Smooth muscle cell (in vitro differentiated cells): ENCODE data around the gene OLFML1. TPM values are rescaled to one million over a fixed set of nuclear protein-coding genes. Genes with fewer than 3 reads are reported as not detected.

ENCODE experiments used
- DNase-seq: peaks from one replicate; lab custom pipeline; 2025; ENCODE audit not compliant: unreplicated experiment; lab: John Stamatoyannopoulos, UW
- H2AFZ ChIP-seq: fragments of 200-600 bp; sonication (generic); 2 replicates; pipeline ENCODE4 v1.6.0; 2016; ENCODE audit warnings: antibody characterized with exemption, low read depth, mild to moderate bottlenecking
- H3F3A ChIP-seq: fragments of 200-600 bp; sonication (generic); 2 replicates; pipeline ENCODE4 v1.6.0; 2017; ENCODE audit warnings: antibody characterized with exemption, low read depth
- H3K27ac ChIP-seq: fragments of 200-600 bp; sonication (generic); 2 replicates; pipeline ENCODE4 v1.5.1; 2016; ENCODE audit warnings: low read depth, mild to moderate bottlenecking
- H3K27me3 ChIP-seq: fragments of 200-600 bp; sonication (generic); 2 replicates; pipeline ENCODE4 v1.6.1; 2016; ENCODE audit warnings: low read depth, mild to moderate bottlenecking
- H3K36me3 ChIP-seq: fragments of 200-600 bp; sonication (generic); 2 replicates; pipeline ENCODE4 v1.5.1; 2016; ENCODE audit warnings: low read depth
- H3K4me1 ChIP-seq: fragments of 200-600 bp; sonication (generic); 2 replicates; pipeline ENCODE4 v1.5.1; 2016; ENCODE audit warnings: low read depth
- H3K4me2 ChIP-seq: fragments of 200-600 bp; sonication (generic); 2 replicates; pipeline ENCODE4 v1.6.0; 2016; ENCODE audit warnings: mild to moderate bottlenecking
- H3K4me3 ChIP-seq: fragments of 200-600 bp; sonication (generic); 2 replicates; pipeline ENCODE4 v1.5.1; 2016; ENCODE audit warnings: mild to moderate bottlenecking
- H3K79me2 ChIP-seq: fragments of 200-600 bp; sonication (generic); 2 replicates; pipeline ENCODE4 v1.6.0; 2016; ENCODE audit warnings: low read depth, mild to moderate bottlenecking
- H3K9ac ChIP-seq: fragments of 200-600 bp; sonication (generic); 2 replicates; pipeline ENCODE4 v1.6.0; 2016; ENCODE audit warnings: low read depth
- H3K9me3 ChIP-seq: fragments of 200-600 bp; sonication (generic); replicated peaks from 2 replicates; pipeline ENCODE4 v1.5.1; 2016; ENCODE audit warnings: low read depth
- H4K20me1 ChIP-seq: fragments of 200-600 bp; sonication (generic); 2 replicates; pipeline ENCODE4 v1.6.0; 2016; ENCODE audit warnings: low read depth
- CTCF ChIP-seq: fragments of 200-600 bp; sonication (generic); IDR thresholded peaks from 2 replicates; pipeline ENCODE4 v1.5.1; 2017; ENCODE audit warnings: borderline replicate concordance, mild to moderate bottlenecking, antibody characterized with exemption; ENCODE audit not compliant: insufficient read depth, poor library complexity, severe bottlenecking
- WGBS: methylation state at CpG from one replicate; pipeline ENCODE4 v1.1.7; 2016; ENCODE audit warnings: low lambda C conversion rate; 5-methylcytosine and 5-hydroxymethylcytosine counted together
- polyA plus RNA-seq: library from polyadenylated mRNA; unstranded; fragments of >200 nt; fragmentation: Nextera tagmentation; extraction: Ambion mirVana; gene quantifications from 2 replicates; pipeline ENCODE4 v1.2.1, GENCODE V29; 2016
- total RNA-seq: library from RNA; depleted of rRNA; stranded (reverse); fragments of >200 nt; gene quantifications from 2 replicates; pipeline ENCODE4 v1.2.3, GENCODE V29; 2014

The OLFML1 gene
- total and polyA plus RNA-seq, 2 experiments from 2014 or later = 0.14 TPM; not detected in 1

GRCh38 chr11:7473717-7474116 is 11.6 kb upstream of the OLFML1 start:
- WGBS = 100% methylated on average over 1 of the region's 1 CpG
- H3K9ac ChIP-seq = no peak overlapping the region
- TF ChIP-seq CTCF = no peak
- no peaks in the 10 kb centered on the region for H3K9me3 ChIP-seq
- no peaks in the 10 kb centered on the region for H3K4me1 ChIP-seq
- H3F3A ChIP-seq = no peaks in the 10 kb centered on the region
- no peak overlapping the region for H3K4me3 ChIP-seq
- H3K36me3 ChIP-seq = no peaks in the 10 kb centered on the region
- H3K4me2 ChIP-seq = no peak overlapping the region
- H4K20me1 ChIP-seq = no peaks in the 10 kb centered on the region
- no peak overlapping the region for H2AFZ ChIP-seq
- H3K79me2 ChIP-seq = no peaks in the 10 kb centered on the region
- no peaks in the 10 kb centered on the region for H3K27me3 ChIP-seq
- H3K27ac ChIP-seq = no peak overlapping the region
- no peak for DNase-seq

GRCh38 chr11:7480113-7480512 is 5.2 kb upstream of the OLFML1 start:
- no peak overlapping the region for H3K9ac ChIP-seq
- no peaks in the 10 kb centered on the region for H4K20me1 ChIP-seq
- no peak overlapping the region for H3K4me3 ChIP-seq
- DNase-seq = no peak
- WGBS = 62% methylated on average over 2 of the region's 2 CpGs
- H2AFZ ChIP-seq = no peak overlapping the region
- H3K4me2 ChIP-seq = no peak overlapping the region
- no peak for TF ChIP-seq CTCF
- H3K27ac ChIP-seq = no peak overlapping the region
- H3K79me2 ChIP-seq = no peaks in the 10 kb centered on the region
- no peaks in the 10 kb centered on the region for H3K9me3 ChIP-seq
- no peaks in the 10 kb centered on the region for H3K4me1 ChIP-seq
- no peaks in the 10 kb centered on the region for H3K27me3 ChIP-seq
- H3F3A ChIP-seq = no peaks in the 10 kb centered on the region
- H3K36me3 ChIP-seq = no peaks in the 10 kb centered on the region

GRCh38 chr11:7484131-7484530 is 1.2 kb upstream of the OLFML1 start:
- no peak for DNase-seq
- H3K36me3 ChIP-seq = no peaks in the 10 kb centered on the region
- no peaks in the 10 kb centered on the region for H3K4me1 ChIP-seq
- H2AFZ ChIP-seq = no peak overlapping the region
- no peak for TF ChIP-seq CTCF
- no peak overlapping the region for H3K9ac ChIP-seq
- H3K4me2 ChIP-seq = no peak overlapping the region
- WGBS = 90% methylated on average over 3 of the region's 3 CpGs
- no peaks in the 10 kb centered on the region for H4K20me1 ChIP-seq
- H3K9me3 ChIP-seq = no peaks in the 10 kb centered on the region
- H3K27ac ChIP-seq = no peak overlapping the region
- H3K4me3 ChIP-seq = no peak overlapping the region
- no peaks in the 10 kb centered on the region for H3F3A ChIP-seq
- no peaks in the 10 kb centered on the region for H3K79me2 ChIP-seq
- H3K27me3 ChIP-seq = no peaks in the 10 kb centered on the region

GRCh38 chr11:7484645-7485044 is 661 bp upstream of the OLFML1 start:
- H3K4me2 ChIP-seq = no peak overlapping the region
- H4K20me1 ChIP-seq = no peaks in the 10 kb centered on the region
- no peaks in the 10 kb centered on the region for H3K79me2 ChIP-seq
- TF ChIP-seq CTCF = no peak
- no peak for DNase-seq
- no peak overlapping the region for H3K9ac ChIP-seq
- H3K27ac ChIP-seq = no peak overlapping the region
- H3K4me1 ChIP-seq = no peaks in the 10 kb centered on the region
- H3K36me3 ChIP-seq = no peaks in the 10 kb centered on the region
- WGBS = 52% methylated on average over 3 of the region's 3 CpGs
- no peaks in the 10 kb centered on the region for H3K27me3 ChIP-seq
- H2AFZ ChIP-seq = no peak overlapping the region
- H3K9me3 ChIP-seq = no peaks in the 10 kb centered on the region
- no peaks in the 10 kb centered on the region for H3F3A ChIP-seq
- H3K4me3 ChIP-seq = no peak overlapping the region
